Testis (tissue), 3 donors: ENCODE data around the gene WDR19. TPM values are rescaled to one million over a fixed set of nuclear protein-coding genes. Genes with fewer than 3 reads are reported as not detected.
"Not testable (repeated sequence)": the region's sequence is repeated elsewhere in the genome, so short reads cannot be mapped to it uniquely, and the experiment has no call there.

Experiments used
- DNase-seq: peaks from one replicate; pipeline ENCODE4 v3.0.0-alpha.2; 2019
- H3K27ac ChIP-seq, 2 donors: fragments of 200-600 bp; sonication (generic); one replicate each; pipeline ENCODE4 v1.5.1; 2019
- H3K27me3 ChIP-seq: fragments of 200-600 bp; sonication (generic); one replicate; pipeline ENCODE4 v1.5.1; 2019
- H3K36me3 ChIP-seq: fragments of 200-600 bp; sonication (generic); one replicate; pipeline ENCODE4 v1.5.1; 2017; ENCODE audit warnings: low read depth; ENCODE audit errors: missing control alignments
- H3K4me1 ChIP-seq: fragments of 200-600 bp; sonication (generic); one replicate; pipeline ENCODE4 v1.5.1; 2019
- H3K4me3 ChIP-seq, 2 donors: fragments of 200-600 bp; sonication (generic); one replicate each; pipeline ENCODE4 v1.5.1; 2017 to 2019
- H3K9me3 ChIP-seq: fragments of 200-600 bp; sonication (generic); one replicate; pipeline ENCODE4 v1.5.1; 2017
- POLR2A ChIP-seq: fragments of 450-650 bp; IDR thresholded peaks from one replicate; pipeline ENCODE4 v1.6.1; 2017; ENCODE audit warnings: antibody characterized with exemption, mild to moderate bottlenecking, moderate library complexity
- WGBS, 2 donors: methylation state at CpG; one replicate each; pipeline ENCODE4 v1.1.5; 2018; 5-methylcytosine and 5-hydroxymethylcytosine counted together
- intact Hi-C: fragments of 100-400 bp; cut with DNase I; formaldehyde crosslinking; loops from one replicate; pipeline ENCODE4 v1.15.1; 2023; ENCODE audit warnings: low total_unique reads
- polyA plus RNA-seq: library from polyadenylated mRNA; stranded (reverse); fragments of 350-450 nt; fragmentation: Illumina TruSeq; extraction: RNeasy Lipid Tissue Mini Kit (QIAGEN cat#74804); gene quantifications from one replicate; pipeline ENCODE4 v1.2.3, GENCODE V29; 2014; ENCODE audit warnings: low read depth, low replicate concordance; ENCODE audit not compliant: insufficient read depth
- total RNA-seq, 2 donors: library from RNA; depleted of rRNA; stranded (reverse); fragments of >200 nt; gene quantifications; one replicate each; pipeline ENCODE4 v1.2.3, GENCODE V29; 2016
- TF ChIP-seq, protein P1 (sequence below), 3 experiments: fragments of 450-650 bp in 2 of 3; fragments of 200-600 bp in 1 of 3; sonication (generic) in 1 of 3; IDR thresholded peaks; one replicate each; pipeline ENCODE4 v1.5.1; 2016 to 2019; ENCODE audit warnings: antibody characterized with exemption in 3 of 3, mild to moderate bottlenecking in 2 of 3, moderate library complexity in 1 of 3

Gene WDR19
- total and polyA plus RNA-seq, 3 donors from 2014 or later, result 44.6 to 56.5 (median 49.3) TPM

DNA sequence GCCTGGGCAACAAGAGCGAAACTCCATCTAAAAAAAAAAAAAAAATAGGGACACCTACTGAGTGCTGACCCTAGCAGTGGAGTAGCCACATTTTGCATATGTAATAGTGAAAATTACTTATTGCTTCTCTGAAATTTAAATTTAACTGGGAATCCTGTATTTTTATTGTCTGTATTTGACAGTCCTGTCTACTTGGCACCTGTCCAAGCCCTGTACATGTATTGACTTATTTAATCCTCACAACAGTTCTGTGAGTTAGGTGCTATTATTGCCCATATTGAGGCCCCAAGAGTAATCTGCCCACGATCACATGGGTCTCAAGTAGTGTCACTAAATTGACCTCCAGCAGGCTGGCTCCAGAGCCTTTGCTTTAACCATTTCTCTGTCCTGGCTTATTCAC is 81.6 kb downstream of the WDR19 start:
- H3K9me3 ChIP-seq, result no peaks in the 10 kb centered on the region
- intact Hi-C loops, result no loop called here
- TF ChIP-seq, protein P1, sequence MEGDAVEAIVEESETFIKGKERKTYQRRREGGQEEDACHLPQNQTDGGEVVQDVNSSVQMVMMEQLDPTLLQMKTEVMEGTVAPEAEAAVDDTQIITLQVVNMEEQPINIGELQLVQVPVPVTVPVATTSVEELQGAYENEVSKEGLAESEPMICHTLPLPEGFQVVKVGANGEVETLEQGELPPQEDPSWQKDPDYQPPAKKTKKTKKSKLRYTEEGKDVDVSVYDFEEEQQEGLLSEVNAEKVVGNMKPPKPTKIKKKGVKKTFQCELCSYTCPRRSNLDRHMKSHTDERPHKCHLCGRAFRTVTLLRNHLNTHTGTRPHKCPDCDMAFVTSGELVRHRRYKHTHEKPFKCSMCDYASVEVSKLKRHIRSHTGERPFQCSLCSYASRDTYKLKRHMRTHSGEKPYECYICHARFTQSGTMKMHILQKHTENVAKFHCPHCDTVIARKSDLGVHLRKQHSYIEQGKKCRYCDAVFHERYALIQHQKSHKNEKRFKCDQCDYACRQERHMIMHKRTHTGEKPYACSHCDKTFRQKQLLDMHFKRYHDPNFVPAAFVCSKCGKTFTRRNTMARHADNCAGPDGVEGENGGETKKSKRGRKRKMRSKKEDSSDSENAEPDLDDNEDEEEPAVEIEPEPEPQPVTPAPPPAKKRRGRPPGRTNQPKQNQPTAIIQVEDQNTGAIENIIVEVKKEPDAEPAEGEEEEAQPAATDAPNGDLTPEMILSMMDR (IDR thresholded peaks at IDR 0.05), result no peak
- no peak for TF ChIP-seq POLR2A
- no peak overlapping the region for H3K4me3 ChIP-seq
- no peaks in the 10 kb centered on the region for H3K4me1 ChIP-seq
- 84 to 86% methylated on average over 2 of the region's 2 CpGs for WGBS, 2 donors
- DNase-seq, result no peak
- H3K27me3 ChIP-seq, result no peaks in the 10 kb centered on the region
- H3K27ac ChIP-seq, result no peak overlapping the region
- H3K36me3 ChIP-seq, result no peaks in the 10 kb centered on the region

DNA sequence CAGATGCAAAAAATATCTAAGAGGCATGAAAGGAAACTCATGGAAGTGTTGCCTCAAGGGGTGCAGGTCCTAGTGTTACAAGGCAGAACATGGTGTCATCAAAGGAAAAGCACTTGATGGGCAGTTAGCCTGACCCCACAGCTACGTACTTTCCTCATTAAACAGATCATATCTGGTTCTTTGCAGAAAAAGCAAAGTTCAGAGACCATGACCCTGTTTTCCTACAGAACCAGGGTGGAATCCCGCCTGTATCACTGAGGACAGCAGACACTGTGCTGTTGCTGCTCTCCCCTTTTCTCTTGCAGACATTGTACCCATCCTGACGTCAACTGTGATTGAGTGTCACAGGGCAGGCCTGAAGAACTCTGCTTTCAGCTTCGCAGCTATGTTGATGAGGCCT is 92.2 kb downstream of the WDR19 start:
- H3K27ac ChIP-seq, result no peak overlapping the region
- H3K27me3 ChIP-seq, result no peaks in the 10 kb centered on the region
- intact Hi-C loops, result no loop called here
- WGBS, 2 donors, result 97% methylated on average over 4 of the region's 4 CpGs
- no peaks in the 10 kb centered on the region for H3K9me3 ChIP-seq
- no peaks in the 10 kb centered on the region for H3K36me3 ChIP-seq
- no peak for TF ChIP-seq POLR2A
- TF ChIP-seq, protein P1 (IDR thresholded peaks at IDR 0.05), result no peak
- no peak overlapping the region for H3K4me3 ChIP-seq
- DNase-seq, result no peak
- no peaks in the 10 kb centered on the region for H3K4me1 ChIP-seq

- DNase-seq, H3K27me3 ChIP-seq, H3K9me3 ChIP-seq, H3K4me3 ChIP-seq, H3K36me3 ChIP-seq, intact Hi-C loops, H3K27ac ChIP-seq, H3K4me1 ChIP-seq: not testable (repeated sequence)
- 89 to 97% methylated on average over 6 of the region's 6 CpGs for WGBS, 2 donors
Observed at GRCh38 chr4:39277661-39278060, 95.3 kb downstream of the WDR19 start.

DNA sequence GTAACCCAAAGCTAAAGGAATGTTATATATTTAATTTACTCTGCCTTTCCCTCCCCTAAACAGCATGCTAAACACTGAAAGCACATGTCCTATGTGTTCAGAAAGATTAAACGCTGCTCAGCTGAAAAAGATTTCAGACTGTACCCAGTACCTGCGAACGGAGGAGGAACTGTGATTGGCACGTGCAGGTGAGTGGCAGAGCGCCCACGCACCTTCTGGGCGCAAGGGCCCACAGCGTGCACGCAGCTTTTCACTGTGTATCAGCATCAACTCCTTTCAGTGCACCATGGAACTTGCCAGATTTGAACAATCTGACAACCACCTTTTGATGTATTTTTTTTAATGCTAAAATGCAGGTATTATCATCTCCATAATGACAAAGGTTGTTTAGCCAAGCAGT is 96.1 kb downstream of the WDR19 start:
- Histone ChIP-seq H3K36me3 (no peaks in the 10 kb centered on the region), H3K27ac (no peak overlapping the region), H3K4me3 (no peak overlapping the region), H3K4me1 (no peaks in the 10 kb centered on the region), H3K27me3 (no peaks in the 10 kb centered on the region), H3K9me3 (no peaks in the 10 kb centered on the region)
- no peak for DNase-seq
- no peak for TF ChIP-seq POLR2A
- TF ChIP-seq, protein P1 (IDR thresholded peaks at IDR 0.05), result no peak
- intact Hi-C loops, result no loop called here
- whole genome bisulfite sequencing, 2 donors, result 92 to 93% methylated on average over 9 of the region's 9 CpGs

GRCh38 chr4:39279416-39279815 is 97.1 kb downstream of the WDR19 start:
- H3K36me3 ChIP-seq, result no peaks in the 10 kb centered on the region
- intact Hi-C loops, result no loop called here
- no peak overlapping the region for H3K4me3 ChIP-seq
- H3K9me3 ChIP-seq, result no peaks in the 10 kb centered on the region
- WGBS, 2 donors, result 78 to 83% methylated on average over 5 of the region's 5 CpGs
- no peaks in the 10 kb centered on the region for H3K27me3 ChIP-seq
- H3K27ac ChIP-seq, result no peak overlapping the region
- no peaks in the 10 kb centered on the region for H3K4me1 ChIP-seq
- DNase-seq, result no peak
- TF ChIP-seq POLR2A, result no peak
- TF ChIP-seq, protein P1 (IDR thresholded peaks at IDR 0.05), result no peak
